MG63 (cell line): ENCODE results near the gene HP. TPM values are rescaled to one million over a fixed set of nuclear protein-coding genes. Genes with fewer than 3 reads are reported as not detected.

ENCODE experiments used
- DNase-seq: peaks from one replicate; pipeline ENCODE4 v3.0.0-alpha.2; 2020
- H3K27me3 ChIP-seq: fragments of 250-450 bp; sonication (Bioruptor Pico); 2 replicates; pipeline ENCODE4 v1.5.1; 2020; ENCODE audit warnings: mild to moderate bottlenecking, moderate library complexity
- H3K36me3 ChIP-seq: fragments of 250-450 bp; sonication (Bioruptor Pico); 2 replicates; pipeline ENCODE4 v1.5.1; 2020; ENCODE audit warnings: mild to moderate bottlenecking, moderate library complexity
- H3K4me3 ChIP-seq: fragments of 250-450 bp; sonication (Bioruptor Pico); 2 replicates; pipeline ENCODE4 v1.5.1; 2020; ENCODE audit warnings: mild to moderate bottlenecking, moderate library complexity
- H3K9me3 ChIP-seq: fragments of 250-450 bp; sonication (Bioruptor Pico); 2 replicates; pipeline ENCODE4 v1.5.1; 2020; ENCODE audit warnings: mild to moderate bottlenecking, moderate library complexity
- total RNA-seq: library from RNA; depleted of rRNA; stranded (reverse); fragments of >200 nt; shearing (Covaris generic); gene quantifications from 2 replicates; pipeline ENCODE4 v1.2.3, GENCODE V29; 2014; ENCODE audit warnings: low replicate concordance; rRNA removed

Gene HP
- total RNA-seq, 1 experiment from 2014 or later = not detected

DNA sequence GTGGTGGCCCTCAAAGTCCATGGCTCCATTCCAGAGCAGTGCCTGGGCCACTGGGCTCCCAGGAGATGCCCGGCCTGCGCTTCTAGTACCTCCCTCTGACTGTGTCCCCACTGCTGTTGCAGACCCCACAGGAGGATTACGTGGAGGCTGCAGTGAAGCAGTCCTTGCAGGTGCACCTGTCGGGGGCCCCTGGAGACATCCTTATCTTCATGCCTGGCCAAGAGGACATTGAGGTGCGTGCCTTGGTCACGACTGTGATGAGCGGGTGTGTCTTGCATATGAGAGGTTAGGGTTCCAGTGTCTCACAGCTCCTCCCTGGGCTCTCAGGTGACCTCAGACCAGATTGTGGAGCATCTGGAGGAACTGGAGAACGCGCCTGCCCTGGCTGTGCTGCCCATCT, 50.6 kb downstream of the HP start:
- no peaks in the 10 kb centered on the region for H3K27me3 ChIP-seq
- no peak for DNase-seq
- no peaks in the 10 kb centered on the region for H3K9me3 ChIP-seq
- no peak overlapping the region for H3K4me3 ChIP-seq
- H3K36me3 ChIP-seq = peaks cover 4% of the 10 kb centered on the region

- Histone ChIP-seq H3K27me3 (no peaks in the 10 kb centered on the region), H3K36me3 (peaks cover 2% of the 10 kb centered on the region), H3K4me3 (no peak overlapping the region), H3K9me3 (no peaks in the 10 kb centered on the region)
- no peak for DNase-seq
Observed at GRCh38 chr16:72105978-72106377, 51.7 kb downstream of the HP start.

DNA sequence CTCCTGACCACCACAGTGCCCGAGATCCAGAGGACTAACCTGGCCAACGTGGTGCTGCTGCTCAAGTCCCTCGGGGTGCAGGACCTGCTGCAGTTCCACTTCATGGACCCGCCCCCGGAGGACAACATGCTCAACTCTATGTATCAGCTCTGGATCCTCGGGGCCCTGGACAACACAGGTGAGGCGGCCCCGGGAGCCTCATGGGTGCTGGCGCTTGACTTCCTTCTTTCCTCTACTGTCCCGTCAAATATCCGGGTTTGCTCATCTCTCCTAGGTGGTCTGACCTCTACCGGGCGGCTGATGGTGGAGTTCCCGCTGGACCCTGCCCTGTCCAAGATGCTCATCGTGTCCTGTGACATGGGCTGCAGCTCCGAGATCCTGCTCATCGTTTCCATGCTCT, 53.1 kb downstream of the HP start:
- Histone ChIP-seq H3K27me3 (no peaks in the 10 kb centered on the region), H3K36me3 (no peaks in the 10 kb centered on the region; the same call in none of the 2 replicates), H3K9me3 (no peaks in the 10 kb centered on the region), H3K4me3 (no peak overlapping the region)
- no peak for DNase-seq

DNA sequence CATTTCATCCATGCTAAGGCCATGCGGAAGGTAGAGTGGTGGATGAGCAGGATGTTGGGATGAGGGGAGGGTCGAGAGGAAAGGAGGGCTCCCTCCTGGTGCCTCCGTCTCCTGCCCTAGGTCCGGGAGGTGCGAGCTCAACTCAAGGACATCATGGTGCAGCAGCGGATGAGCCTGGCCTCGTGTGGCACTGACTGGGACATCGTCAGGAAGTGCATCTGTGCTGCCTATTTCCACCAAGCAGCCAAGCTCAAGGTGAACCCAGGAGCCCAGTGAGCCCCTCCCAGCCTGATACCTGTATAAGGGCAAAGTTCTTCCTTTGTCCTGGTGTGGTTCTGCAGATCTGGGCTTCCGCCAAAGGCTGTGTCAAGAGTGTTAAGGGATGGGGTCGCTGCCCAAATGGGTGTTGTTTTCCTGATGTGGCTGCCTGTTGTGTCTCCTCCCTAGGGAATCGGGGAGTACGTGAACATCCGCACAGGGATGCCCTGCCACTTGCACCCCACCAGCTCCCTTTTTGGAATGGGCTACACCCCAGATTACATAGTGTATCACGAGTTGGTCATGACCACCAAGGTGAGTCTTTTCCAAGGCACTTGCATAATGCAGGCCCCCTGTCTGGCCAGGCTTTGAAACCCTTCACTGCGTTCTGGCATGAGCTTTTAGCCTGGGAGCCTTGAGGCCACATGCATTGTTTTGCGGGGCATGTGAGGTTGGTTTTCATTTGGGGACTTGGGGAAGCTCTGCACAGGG, 54.2 kb downstream of the HP start:
- no peaks in the 10 kb centered on the region; the same call in none of the 2 replicates for H3K36me3 ChIP-seq
- H3K9me3 ChIP-seq = no peaks in the 10 kb centered on the region
- H3K27me3 ChIP-seq = no peaks in the 10 kb centered on the region
- no peak overlapping the region for H3K4me3 ChIP-seq
- DNase-seq = no peak

GRCh38 chr16:72109300-72109699, 55.0 kb downstream of the HP start:
- H3K27me3 ChIP-seq = no peaks in the 10 kb centered on the region
- no peaks in the 10 kb centered on the region; the same call in none of the 2 replicates for H3K36me3 ChIP-seq
- H3K9me3 ChIP-seq = no peaks in the 10 kb centered on the region
- H3K4me3 ChIP-seq = no peak overlapping the region
- DNase-seq = no peak

GRCh38 chr16:72109966-72110530, 55.7 kb downstream of the HP start:
- H3K4me3 ChIP-seq = no peak overlapping the region
- no peaks in the 10 kb centered on the region for H3K27me3 ChIP-seq
- no peaks in the 10 kb centered on the region for H3K9me3 ChIP-seq
- DNase-seq = no peak
- H3K36me3 ChIP-seq = no peaks in the 10 kb centered on the region; the same call in none of the 2 replicates

Other genes starting within 250 kb of the HP start
- gene AP1G1, start 245.7 kb upstream of the HP start, total RNA-seq = 15.3 and 20.9 TPM in 2 replicates
- gene ATXN1L, start 208.5 kb upstream of the HP start, total RNA-seq = 1.2 and 6.5 TPM in 2 replicates
- gene ZNF821, start 170.3 kb upstream of the HP start, total RNA-seq = 4.3 and 17.7 TPM in 2 replicates
- 93.5 and 95.1 TPM in 2 replicates for gene IST1, start 159.0 kb upstream of the HP start, total RNA-seq
- gene PKD1L3, start 54.1 kb upstream of the HP start, total RNA-seq = not detected in 2 replicates
- gene DHODH, start 45.8 kb upstream of the HP start, total RNA-seq = 4.5 and 12.8 TPM in 2 replicates
- not detected in 2 replicates for gene HPR, start 8.7 kb downstream of the HP start, total RNA-seq
- gene TXNL4B, start 39.1 kb downstream of the HP start, total RNA-seq = 7.5 and 10.1 TPM in 2 replicates
- gene DHX38, start 39.3 kb downstream of the HP start, total RNA-seq = 24.3 and 31.3 TPM in 2 replicates
- gene PMFBP1, start 117.7 kb downstream of the HP start, total RNA-seq = not detected in 2 replicates